ENCODE measurements around the gene BSN.

Gene BSN

GRCh38 chr3:49647741-49648140 lies 93.5 kb downstream of the BSN start:
- DNase-seq (ENCODE audit: insufficient read length, low spot score): no peak
- TF ChIP-seq, protein P1, sequence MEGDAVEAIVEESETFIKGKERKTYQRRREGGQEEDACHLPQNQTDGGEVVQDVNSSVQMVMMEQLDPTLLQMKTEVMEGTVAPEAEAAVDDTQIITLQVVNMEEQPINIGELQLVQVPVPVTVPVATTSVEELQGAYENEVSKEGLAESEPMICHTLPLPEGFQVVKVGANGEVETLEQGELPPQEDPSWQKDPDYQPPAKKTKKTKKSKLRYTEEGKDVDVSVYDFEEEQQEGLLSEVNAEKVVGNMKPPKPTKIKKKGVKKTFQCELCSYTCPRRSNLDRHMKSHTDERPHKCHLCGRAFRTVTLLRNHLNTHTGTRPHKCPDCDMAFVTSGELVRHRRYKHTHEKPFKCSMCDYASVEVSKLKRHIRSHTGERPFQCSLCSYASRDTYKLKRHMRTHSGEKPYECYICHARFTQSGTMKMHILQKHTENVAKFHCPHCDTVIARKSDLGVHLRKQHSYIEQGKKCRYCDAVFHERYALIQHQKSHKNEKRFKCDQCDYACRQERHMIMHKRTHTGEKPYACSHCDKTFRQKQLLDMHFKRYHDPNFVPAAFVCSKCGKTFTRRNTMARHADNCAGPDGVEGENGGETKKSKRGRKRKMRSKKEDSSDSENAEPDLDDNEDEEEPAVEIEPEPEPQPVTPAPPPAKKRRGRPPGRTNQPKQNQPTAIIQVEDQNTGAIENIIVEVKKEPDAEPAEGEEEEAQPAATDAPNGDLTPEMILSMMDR (IDR thresholded peaks at IDR 0.05; ENCODE audit: insufficient read depth, missing control alignments): no peak
- no peak for FAIRE-seq

DNA sequence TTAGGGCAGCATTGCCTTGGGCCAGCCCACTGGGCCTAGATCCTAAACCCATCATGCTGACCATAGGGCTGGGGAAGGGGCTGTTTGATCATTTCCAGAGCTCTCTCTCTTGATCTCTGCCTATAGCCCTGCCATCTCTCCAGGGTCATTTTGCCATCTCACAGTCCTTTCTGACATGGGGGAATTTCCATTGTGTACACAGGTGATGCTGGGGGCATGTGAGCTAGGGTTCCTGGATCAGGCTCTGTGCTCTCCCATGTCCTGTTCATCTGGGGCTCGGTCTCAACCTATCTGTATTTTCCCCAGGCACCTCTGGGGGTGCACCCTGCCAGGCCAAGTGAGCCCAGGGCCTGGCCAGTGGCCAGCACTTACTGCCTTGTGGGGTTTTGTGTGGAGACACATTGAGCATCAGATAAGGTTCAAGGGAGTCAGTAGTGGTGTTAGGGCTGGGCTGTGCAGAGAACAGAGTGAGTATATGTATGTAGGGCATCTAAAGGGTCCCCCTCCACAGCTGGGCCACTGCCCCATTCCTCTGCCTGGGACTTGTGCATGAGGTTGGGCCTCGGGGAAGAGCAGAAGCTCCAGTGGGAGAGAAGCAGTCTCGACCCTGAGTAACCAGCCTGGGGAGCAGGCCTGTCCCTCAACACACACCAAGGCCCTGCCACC lies 94.2 kb downstream of the BSN start:
- no peak for FAIRE-seq
- DNase-seq (ENCODE audit: insufficient read length, low spot score): no peak
- TF ChIP-seq, protein P1 (IDR thresholded peaks at IDR 0.05; ENCODE audit: insufficient read depth, missing control alignments): no peak

GRCh38 chr3:49649576-49649975 lies 95.3 kb downstream of the BSN start:
- DNase-seq (ENCODE audit: insufficient read length, low spot score): no peak
- FAIRE-seq: no peak
- TF ChIP-seq, protein P1 (IDR thresholded peaks at IDR 0.05; ENCODE audit: insufficient read depth, missing control alignments): no peak

DNA sequence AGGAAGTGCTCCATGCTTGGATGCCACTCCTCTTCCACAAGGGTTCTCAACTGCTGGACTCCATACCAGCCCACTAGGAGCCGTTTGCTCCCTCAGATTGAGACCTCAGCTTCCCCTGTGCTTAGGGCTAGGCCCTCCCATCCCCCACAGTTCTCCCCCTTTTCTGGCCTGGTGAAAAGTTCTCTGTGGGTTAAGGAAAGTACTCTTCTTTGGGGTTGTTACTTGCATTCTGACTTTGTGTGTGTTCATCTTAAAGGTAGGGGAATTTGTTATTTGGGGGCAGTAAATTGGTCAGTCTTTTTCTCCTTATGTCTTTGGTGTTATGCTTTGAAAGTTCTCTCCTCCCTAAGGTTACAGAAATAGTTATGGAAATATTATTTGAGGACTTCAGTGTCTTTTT lies 95.9 kb downstream of the BSN start:
- TF ChIP-seq, protein P1 (IDR thresholded peaks at IDR 0.05; ENCODE audit: insufficient read depth, missing control alignments): no peak
- DNase-seq (ENCODE audit: insufficient read length, low spot score): no peak
- FAIRE-seq: no peak

- no peak for DNase-seq (ENCODE audit: insufficient read length, low spot score)
- TF ChIP-seq, protein P1 (IDR thresholded peaks at IDR 0.05; ENCODE audit: insufficient read depth, missing control alignments): no peak
- no peak for FAIRE-seq
Measured at GRCh38 chr3:49650637-49651036, 96.4 kb downstream of the BSN start.

DNA sequence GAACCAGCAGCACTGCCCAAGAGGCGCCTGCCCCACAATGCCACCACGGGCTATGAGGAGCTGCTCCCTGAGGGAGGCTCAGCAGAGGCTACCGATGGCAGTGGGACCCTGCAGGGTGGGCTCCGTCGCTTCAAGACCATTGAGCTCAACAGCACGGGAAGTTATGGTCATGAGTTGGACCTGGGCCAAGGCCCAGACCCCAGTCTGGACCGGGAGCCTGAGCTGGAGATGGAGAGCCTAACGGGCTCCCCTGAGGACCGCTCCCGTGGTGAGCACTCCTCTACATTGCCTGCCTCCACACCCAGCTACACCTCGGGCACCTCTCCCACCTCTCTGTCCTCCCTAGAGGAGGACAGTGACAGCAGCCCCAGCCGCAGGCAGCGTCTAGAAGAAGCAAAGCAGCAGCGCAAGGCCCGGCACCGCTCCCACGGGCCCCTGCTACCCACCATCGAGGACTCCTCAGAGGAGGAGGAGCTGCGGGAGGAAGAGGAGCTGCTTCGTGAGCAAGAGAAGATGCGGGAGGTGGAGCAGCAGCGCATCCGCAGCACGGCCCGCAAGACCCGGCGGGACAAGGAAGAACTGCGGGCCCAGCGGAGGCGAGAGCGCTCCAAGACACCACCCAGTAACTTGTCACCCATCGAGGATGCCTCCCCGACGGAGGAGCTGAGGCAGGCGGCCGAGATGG lies 98.1 kb downstream of the BSN start:
- no peak for FAIRE-seq
- DNase-seq (ENCODE audit: insufficient read length, low spot score): no peak
- TF ChIP-seq, protein P1 (IDR thresholded peaks at IDR 0.05; ENCODE audit: insufficient read depth, missing control alignments): no peak

DNA sequence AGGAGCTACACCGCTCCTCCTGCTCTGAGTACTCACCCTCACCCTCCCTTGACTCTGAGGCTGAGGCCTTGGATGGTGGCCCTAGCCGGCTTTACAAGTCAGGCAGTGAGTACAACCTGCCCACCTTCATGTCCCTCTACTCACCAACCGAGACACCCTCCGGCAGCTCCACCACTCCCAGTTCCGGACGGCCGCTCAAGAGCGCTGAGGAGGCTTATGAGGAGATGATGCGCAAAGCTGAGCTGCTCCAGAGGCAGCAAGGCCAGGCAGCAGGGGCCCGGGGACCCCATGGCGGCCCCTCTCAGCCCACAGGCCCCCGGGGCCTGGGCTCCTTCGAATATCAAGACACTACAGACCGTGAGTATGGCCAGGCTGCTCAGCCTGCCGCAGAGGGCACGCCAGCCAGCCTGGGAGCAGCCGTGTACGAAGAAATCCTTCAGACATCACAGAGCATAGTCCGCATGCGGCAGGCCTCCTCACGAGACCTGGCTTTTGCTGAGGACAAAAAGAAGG lies 98.7 kb downstream of the BSN start:
- FAIRE-seq (no peak), DNase-seq (ENCODE audit: insufficient read length, low spot score) (no peak)
- TF ChIP-seq, protein P1 (IDR thresholded peaks at IDR 0.05; ENCODE audit: insufficient read depth, missing control alignments): no peak

Measured in D721Med (cell line).